SK-N-SH treated with all-trans-retinoic acid at 6 μM for 48 hours (cell line): Measurements from ENCODE around the gene AADACL3.

Experiments used
- ATAC-seq: fragments of 200-7000 bp; cut with Tn5 transposase; 3 replicates; pipeline ENCODE4 v1.9.1; 2020; ENCODE audit warnings: mild to moderate bottlenecking, moderate library complexity
- BACH2 ChIP-seq: fragments of 250-450 bp; sonication (Bioruptor Pico); IDR thresholded peaks from 2 replicates; pipeline ENCODE4 v1.9.0; 2021; ENCODE audit warnings: mild to moderate bottlenecking, borderline replicate concordance
- CSDC2 ChIP-seq: fragments of 250-450 bp; sonication (Bioruptor Pico); IDR thresholded peaks from 2 replicates; pipeline ENCODE4 v1.5.0; 2020; ENCODE audit warnings: mild to moderate bottlenecking, moderate library complexity
- ESRRG ChIP-seq: fragments of 250-450 bp; sonication (Bioruptor Pico); IDR thresholded peaks from 2 replicates; pipeline ENCODE4 v1.6.1; 2021; ENCODE audit warnings: mild to moderate bottlenecking
- GLIS3 ChIP-seq: fragments of 250-450 bp; sonication (Bioruptor Pico); IDR thresholded peaks from 2 replicates; pipeline ENCODE4 v1.5.0; 2020; ENCODE audit warnings: mild to moderate bottlenecking, moderate library complexity
- ISL1 ChIP-seq: fragments of 250-450 bp; sonication (Bioruptor Pico); IDR thresholded peaks from 2 replicates; pipeline ENCODE4 v2.1.2; 2022; ENCODE audit warnings: mild to moderate bottlenecking, moderate library complexity
- OSR1 ChIP-seq: fragments of 250-450 bp; sonication (Bioruptor Pico); IDR thresholded peaks from 2 replicates; pipeline ENCODE4 v1.8.0; 2022; ENCODE audit warnings: moderate library complexity, mild to moderate bottlenecking, inconsistent platforms
- PPARA ChIP-seq: fragments of 250-450 bp; sonication (Bioruptor Pico); IDR thresholded peaks from 2 replicates; pipeline ENCODE4 v1.5.0; 2020; ENCODE audit warnings: mild to moderate bottlenecking, borderline replicate concordance
- RARB ChIP-seq: fragments of 250-450 bp; sonication (Bioruptor Pico); IDR thresholded peaks from 2 replicates; pipeline ENCODE4 v1.8.0; 2021; ENCODE audit warnings: mild to moderate bottlenecking, moderate library complexity
- SNAI2 ChIP-seq: fragments of 250-450 bp; sonication (Bioruptor Pico); IDR thresholded peaks from 2 replicates; pipeline ENCODE4 v1.5.0; 2020; ENCODE audit warnings: mild to moderate bottlenecking, moderate library complexity
- TCF4 ChIP-seq: fragments of 250-450 bp; sonication (Bioruptor Pico); IDR thresholded peaks from 2 replicates; pipeline ENCODE4 v1.8.0; 2021; ENCODE audit warnings: mild to moderate bottlenecking, moderate library complexity, borderline replicate concordance
- TOX ChIP-seq: fragments of 250-450 bp; sonication (Bioruptor Pico); IDR thresholded peaks from 2 replicates; pipeline ENCODE4 v1.8.0; 2021; ENCODE audit warnings: mild to moderate bottlenecking, moderate library complexity, borderline replicate concordance
- ZC3H10 ChIP-seq: fragments of 250-450 bp; sonication (Bioruptor Pico); IDR thresholded peaks from 2 replicates; pipeline ENCODE4 v1.5.1; 2021; ENCODE audit warnings: mild to moderate bottlenecking, moderate library complexity
- ZFP3 ChIP-seq: fragments of 250-450 bp; sonication (Bioruptor Pico); IDR thresholded peaks from 2 replicates; pipeline ENCODE4 v1.5.0; 2020; ENCODE audit warnings: mild to moderate bottlenecking, moderate library complexity
- ZFP30 ChIP-seq: fragments of 450-650 bp; formaldehyde crosslinking; IDR thresholded peaks from 2 replicates; pipeline ENCODE4 v1.5.0; 2022; ENCODE audit warnings: mild to moderate bottlenecking, moderate library complexity
- ZNF565 ChIP-seq: fragments of 450-650 bp; formaldehyde crosslinking; conservative IDR thresholded peaks from 2 replicates; pipeline ENCODE4 v1.5.0; 2020; ENCODE audit warnings: low read depth, mild to moderate bottlenecking, moderate library complexity
- ZNF70 ChIP-seq: fragments of 450-650 bp; formaldehyde crosslinking; IDR thresholded peaks from 2 replicates; pipeline ENCODE4 v1.5.0; 2020; ENCODE audit warnings: mild to moderate bottlenecking, moderate library complexity
- ZNF8 ChIP-seq: fragments of 450-650 bp; formaldehyde crosslinking; IDR thresholded peaks from 2 replicates; pipeline ENCODE4 v1.5.0; 2020; ENCODE audit warnings: mild to moderate bottlenecking, moderate library complexity
- TF ChIP-seq, protein P1 (sequence below): fragments of 250-450 bp; sonication (Bioruptor Pico); IDR thresholded peaks from 2 replicates; pipeline ENCODE4 v1.5.0; 2020; ENCODE audit warnings: mild to moderate bottlenecking, moderate library complexity
- TF ChIP-seq, protein P2 (sequence below): fragments of 250-450 bp; sonication (Bioruptor Pico); IDR thresholded peaks from 2 replicates; pipeline ENCODE4 v1.8.0; 2020; ENCODE audit warnings: mild to moderate bottlenecking, moderate library complexity, borderline replicate concordance
- TF ChIP-seq, protein P3 (sequence below): fragments of 250-450 bp; sonication (Bioruptor Pico); IDR thresholded peaks from 2 replicates; pipeline ENCODE4 v1.8.0; 2021; ENCODE audit warnings: low read depth, mild to moderate bottlenecking, moderate library complexity, borderline replicate concordance
- TF ChIP-seq, protein P4 (sequence below): fragments of 250-450 bp; sonication (Bioruptor Pico); IDR thresholded peaks from 2 replicates; pipeline ENCODE4 v1.5.1; 2020; ENCODE audit warnings: low read depth, mild to moderate bottlenecking, moderate library complexity
- TF ChIP-seq, protein P5 (sequence below): fragments of 250-450 bp; sonication (Bioruptor Pico); IDR thresholded peaks from 2 replicates; pipeline ENCODE4 v1.5.1; 2021; ENCODE audit warnings: mild to moderate bottlenecking, moderate library complexity

AADACL3 gene

DNA sequence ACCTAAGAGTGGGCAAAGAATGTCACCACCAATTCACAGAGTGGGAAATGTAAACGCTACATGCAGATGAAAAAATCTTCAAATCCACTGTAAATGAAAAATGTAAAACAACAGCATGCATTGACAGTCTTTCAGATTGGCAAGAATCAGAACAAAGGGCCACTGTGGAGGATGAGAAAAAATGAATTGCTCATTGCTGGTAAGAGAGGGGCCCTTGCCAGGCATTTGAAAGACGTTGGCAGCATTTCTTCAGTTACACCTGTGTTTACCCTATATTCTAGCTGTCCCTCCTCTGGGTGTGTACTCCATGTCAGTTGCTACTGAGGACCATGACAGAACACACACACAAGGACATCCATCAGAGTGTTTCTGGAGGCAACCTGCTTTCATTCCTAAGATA is 25.8 kb upstream of the AADACL3 start:
- ATAC-seq, result no peak

DNA sequence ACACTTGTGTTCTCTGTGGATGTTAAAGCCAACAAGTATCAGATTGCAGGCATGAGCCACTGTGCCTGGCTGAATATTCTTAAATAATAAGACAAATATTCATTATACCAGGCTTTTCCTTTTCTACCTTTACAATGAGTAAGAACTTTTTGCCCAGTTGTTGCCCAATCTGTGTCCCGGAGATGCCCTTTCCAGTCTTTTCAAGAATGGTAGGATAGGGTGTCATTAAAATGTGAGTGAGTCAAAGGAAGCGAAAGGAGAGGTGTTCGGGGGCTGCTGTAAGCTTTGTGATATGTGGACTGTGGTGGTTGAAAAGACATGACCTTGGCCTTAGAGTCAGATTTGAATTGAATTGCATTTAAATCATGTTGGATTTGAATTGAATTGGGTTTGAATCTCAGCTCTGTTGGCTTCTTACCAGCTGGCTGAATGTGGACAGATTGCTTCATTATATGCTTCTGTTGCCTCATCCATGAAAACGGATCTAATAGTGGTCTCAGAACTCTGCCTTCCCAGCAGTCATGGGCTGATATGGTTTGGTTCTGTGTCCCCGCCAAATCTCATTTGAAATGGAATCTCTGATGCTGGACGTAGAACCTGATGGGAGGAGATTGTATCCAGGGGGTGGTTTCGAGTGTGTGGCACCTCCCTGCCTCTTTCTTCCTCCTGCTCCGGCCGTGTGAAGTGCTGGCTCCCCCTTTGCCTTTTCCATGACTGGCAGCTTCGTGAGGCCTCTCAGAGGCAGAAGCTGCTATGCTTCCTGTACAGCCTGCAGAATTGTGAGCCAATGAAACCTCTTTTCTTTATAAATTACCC is 22.7 kb upstream of the AADACL3 start:
- ATAC-seq, result no peak
- TF ChIP-seq ESRRG (no peak), ZFP3 (CRISPR knock-in tag) (no peak), ZNF565 (CRISPR knock-in tag) (no peak), ZC3H10 (CRISPR knock-in tag) (no peak), BACH2 (CRISPR knock-in tag) (no peak), ISL1 (CRISPR knock-in tag) (no peak), ZNF70 (CRISPR knock-in tag) (no peak), SNAI2 (CRISPR knock-in tag) (no peak), ZFP30 (CRISPR knock-in tag) (no peak), TCF4 (CRISPR knock-in tag) (no peak), ZNF8 (CRISPR knock-in tag) (no peak), GLIS3 (no peak), TOX (no peak), CSDC2 (no peak)
- TF ChIP-seq, protein P1, sequence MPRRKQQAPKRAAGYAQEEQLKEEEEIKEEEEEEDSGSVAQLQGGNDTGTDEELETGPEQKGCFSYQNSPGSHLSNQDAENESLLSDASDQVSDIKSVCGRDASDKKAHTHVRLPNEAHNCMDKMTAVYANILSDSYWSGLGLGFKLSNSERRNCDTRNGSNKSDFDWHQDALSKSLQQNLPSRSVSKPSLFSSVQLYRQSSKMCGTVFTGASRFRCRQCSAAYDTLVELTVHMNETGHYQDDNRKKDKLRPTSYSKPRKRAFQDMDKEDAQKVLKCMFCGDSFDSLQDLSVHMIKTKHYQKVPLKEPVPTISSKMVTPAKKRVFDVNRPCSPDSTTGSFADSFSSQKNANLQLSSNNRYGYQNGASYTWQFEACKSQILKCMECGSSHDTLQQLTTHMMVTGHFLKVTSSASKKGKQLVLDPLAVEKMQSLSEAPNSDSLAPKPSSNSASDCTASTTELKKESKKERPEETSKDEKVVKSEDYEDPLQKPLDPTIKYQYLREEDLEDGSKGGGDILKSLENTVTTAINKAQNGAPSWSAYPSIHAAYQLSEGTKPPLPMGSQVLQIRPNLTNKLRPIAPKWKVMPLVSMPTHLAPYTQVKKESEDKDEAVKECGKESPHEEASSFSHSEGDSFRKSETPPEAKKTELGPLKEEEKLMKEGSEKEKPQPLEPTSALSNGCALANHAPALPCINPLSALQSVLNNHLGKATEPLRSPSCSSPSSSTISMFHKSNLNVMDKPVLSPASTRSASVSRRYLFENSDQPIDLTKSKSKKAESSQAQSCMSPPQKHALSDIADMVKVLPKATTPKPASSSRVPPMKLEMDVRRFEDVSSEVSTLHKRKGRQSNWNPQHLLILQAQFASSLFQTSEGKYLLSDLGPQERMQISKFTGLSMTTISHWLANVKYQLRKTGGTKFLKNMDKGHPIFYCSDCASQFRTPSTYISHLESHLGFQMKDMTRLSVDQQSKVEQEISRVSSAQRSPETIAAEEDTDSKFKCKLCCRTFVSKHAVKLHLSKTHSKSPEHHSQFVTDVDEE (CRISPR knock-in tag), result no peak
- TF ChIP-seq, protein P2, sequence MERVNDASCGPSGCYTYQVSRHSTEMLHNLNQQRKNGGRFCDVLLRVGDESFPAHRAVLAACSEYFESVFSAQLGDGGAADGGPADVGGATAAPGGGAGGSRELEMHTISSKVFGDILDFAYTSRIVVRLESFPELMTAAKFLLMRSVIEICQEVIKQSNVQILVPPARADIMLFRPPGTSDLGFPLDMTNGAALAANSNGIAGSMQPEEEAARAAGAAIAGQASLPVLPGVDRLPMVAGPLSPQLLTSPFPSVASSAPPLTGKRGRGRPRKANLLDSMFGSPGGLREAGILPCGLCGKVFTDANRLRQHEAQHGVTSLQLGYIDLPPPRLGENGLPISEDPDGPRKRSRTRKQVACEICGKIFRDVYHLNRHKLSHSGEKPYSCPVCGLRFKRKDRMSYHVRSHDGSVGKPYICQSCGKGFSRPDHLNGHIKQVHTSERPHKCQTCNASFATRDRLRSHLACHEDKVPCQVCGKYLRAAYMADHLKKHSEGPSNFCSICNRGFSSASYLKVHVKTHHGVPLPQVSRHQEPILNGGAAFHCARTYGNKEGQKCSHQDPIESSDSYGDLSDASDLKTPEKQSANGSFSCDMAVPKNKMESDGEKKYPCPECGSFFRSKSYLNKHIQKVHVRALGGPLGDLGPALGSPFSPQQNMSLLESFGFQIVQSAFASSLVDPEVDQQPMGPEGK, result no peak
- TF ChIP-seq, protein P3, sequence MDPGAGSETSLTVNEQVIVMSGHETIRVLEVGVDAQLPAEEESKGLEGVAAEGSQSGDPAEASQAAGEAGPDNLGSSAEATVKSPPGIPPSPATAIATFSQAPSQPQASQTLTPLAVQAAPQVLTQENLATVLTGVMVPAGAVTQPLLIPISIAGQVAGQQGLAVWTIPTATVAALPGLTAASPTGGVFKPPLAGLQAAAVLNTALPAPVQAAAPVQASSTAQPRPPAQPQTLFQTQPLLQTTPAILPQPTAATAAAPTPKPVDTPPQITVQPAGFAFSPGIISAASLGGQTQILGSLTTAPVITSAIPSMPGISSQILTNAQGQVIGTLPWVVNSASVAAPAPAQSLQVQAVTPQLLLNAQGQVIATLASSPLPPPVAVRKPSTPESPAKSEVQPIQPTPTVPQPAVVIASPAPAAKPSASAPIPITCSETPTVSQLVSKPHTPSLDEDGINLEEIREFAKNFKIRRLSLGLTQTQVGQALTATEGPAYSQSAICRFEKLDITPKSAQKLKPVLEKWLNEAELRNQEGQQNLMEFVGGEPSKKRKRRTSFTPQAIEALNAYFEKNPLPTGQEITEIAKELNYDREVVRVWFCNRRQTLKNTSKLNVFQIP, result no peak
- TF ChIP-seq, protein P4, sequence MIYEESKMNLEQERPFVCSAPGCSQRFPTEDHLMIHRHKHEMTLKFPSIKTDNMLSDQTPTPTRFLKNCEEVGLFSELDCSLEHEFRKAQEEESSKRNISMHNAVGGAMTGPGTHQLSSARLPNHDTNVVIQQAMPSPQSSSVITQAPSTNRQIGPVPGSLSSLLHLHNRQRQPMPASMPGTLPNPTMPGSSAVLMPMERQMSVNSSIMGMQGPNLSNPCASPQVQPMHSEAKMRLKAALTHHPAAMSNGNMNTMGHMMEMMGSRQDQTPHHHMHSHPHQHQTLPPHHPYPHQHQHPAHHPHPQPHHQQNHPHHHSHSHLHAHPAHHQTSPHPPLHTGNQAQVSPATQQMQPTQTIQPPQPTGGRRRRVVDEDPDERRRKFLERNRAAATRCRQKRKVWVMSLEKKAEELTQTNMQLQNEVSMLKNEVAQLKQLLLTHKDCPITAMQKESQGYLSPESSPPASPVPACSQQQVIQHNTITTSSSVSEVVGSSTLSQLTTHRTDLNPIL (CRISPR knock-in tag), result no peak

More for the DNA sequence above, 25.8 kb upstream of the AADACL3 start:
- no peak for TF ChIP-seq ZFP3 (CRISPR knock-in tag)
- no peak for TF ChIP-seq ZFP30 (CRISPR knock-in tag)
- TF ChIP-seq CSDC2, result no peak
- no peak for TF ChIP-seq ESRRG
- TF ChIP-seq OSR1 (CRISPR knock-in tag), result no peak
- no peak for TF ChIP-seq BACH2 (CRISPR knock-in tag)
- TF ChIP-seq, protein P5, sequence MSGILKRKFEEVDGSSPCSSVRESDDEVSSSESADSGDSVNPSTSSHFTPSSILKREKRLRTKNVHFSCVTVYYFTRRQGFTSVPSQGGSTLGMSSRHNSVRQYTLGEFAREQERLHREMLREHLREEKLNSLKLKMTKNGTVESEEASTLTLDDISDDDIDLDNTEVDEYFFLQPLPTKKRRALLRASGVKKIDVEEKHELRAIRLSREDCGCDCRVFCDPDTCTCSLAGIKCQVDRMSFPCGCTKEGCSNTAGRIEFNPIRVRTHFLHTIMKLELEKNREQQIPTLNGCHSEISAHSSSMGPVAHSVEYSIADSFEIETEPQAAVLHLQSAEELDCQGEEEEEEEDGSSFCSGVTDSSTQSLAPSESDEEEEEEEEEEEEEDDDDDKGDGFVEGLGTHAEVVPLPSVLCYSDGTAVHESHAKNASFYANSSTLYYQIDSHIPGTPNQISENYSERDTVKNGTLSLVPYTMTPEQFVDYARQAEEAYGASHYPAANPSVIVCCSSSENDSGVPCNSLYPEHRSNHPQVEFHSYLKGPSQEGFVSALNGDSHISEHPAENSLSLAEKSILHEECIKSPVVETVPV (CRISPR knock-in tag), result no peak
- no peak for TF ChIP-seq PPARA (CRISPR knock-in tag)
- no peak for TF ChIP-seq ZNF70 (CRISPR knock-in tag)
- TF ChIP-seq ZNF8 (CRISPR knock-in tag), result no peak
- TF ChIP-seq, protein P2, result no peak
- no peak for TF ChIP-seq SNAI2 (CRISPR knock-in tag)
- TF ChIP-seq, protein P4 (CRISPR knock-in tag), result no peak
- TF ChIP-seq RARB (CRISPR knock-in tag), result no peak
